ENCODE data around the gene ABR.
"Not testable (repeated sequence)": the region's sequence is repeated elsewhere in the genome, so short reads cannot be mapped to it uniquely, and the experiment has no call there.

ABR gene

DNA sequence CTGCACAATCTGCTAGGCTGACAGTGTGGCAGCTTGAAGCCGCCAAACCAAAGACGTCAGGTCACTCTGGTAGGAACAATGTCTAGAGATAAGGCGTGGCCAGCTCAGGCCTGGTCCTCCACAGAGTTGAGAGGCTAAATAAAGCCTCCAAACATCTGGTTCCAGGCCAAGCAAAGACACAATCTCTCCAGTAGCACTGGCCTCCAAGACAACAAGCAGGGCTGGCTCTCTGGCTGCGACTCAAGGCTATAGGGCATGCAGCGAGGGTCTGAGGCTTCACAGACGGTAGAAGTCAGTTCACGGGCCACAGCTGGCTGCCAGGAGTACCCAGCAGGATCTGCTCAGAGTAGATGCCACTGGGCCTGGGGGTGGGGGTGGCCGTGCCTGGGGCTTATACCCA is 75.6 kb downstream of the ABR start:
- Mint-ChIP-seq H3K27ac (no peak overlapping the region), H3K36me3 (peaks cover 5% of the 10 kb centered on the region), H3K4me1 (peaks cover 6% of the 10 kb centered on the region), H3K9me3 (no peaks in the 10 kb centered on the region), H3K4me3 (no peak overlapping the region), H3K27me3 (no peaks in the 10 kb centered on the region)
- ATAC-seq (ENCODE audit: low read depth) (no peak), DNase-seq (ENCODE audit: low spot score in 2 of 2) (no peak)

DNA sequence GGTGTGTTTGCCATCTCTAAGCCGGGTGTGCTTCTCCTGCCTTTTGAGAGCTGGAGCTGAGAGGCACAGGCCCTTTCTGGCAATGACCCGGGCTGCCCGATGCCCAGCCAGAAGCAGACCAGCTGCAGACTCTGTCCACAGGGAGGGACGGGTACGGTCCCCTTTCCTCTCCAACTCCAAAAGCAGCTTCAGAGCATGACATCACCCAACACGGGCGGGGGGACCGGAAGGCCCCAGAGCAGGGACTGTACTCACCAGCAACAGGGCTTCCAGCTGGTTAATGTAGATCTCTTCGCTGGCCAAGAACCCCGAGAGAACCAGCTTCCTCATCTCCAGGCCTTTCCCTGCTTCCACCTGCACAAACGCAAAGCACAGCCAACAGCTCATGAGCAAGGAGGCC is 79.4 kb downstream of the ABR start:
- H3K36me3 Mint-ChIP-seq = peaks cover 5% of the 10 kb centered on the region
- H3K4me3 Mint-ChIP-seq = no peak overlapping the region
- H3K4me1 Mint-ChIP-seq = peaks cover 7% of the 10 kb centered on the region
- no peak for ATAC-seq (ENCODE audit: low read depth)
- no peak overlapping the region for H3K27ac Mint-ChIP-seq
- no peaks in the 10 kb centered on the region for H3K27me3 Mint-ChIP-seq
- DNase-seq (ENCODE audit: low spot score in 2 of 2) = no peak
- no peaks in the 10 kb centered on the region for H3K9me3 Mint-ChIP-seq

DNA sequence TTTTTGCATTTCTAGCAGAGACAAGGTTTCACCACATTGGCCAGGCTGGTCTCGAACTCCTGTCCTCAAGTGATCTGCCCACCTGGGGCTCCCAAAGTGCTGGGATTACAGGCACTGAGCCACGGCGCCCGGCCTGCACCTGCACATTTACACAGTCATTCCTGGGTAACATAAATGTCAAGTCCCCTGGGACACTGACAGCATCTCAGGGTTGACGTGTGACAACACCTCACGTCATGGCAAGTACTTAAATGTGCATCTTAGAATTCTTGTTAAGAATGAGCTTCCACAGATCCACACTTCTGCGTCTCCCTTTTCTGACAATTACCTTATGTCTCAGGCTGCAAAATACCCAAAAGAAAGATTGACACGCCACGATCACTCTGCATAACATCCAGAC is 80.5 kb downstream of the ABR start:
- DNase-seq (ENCODE audit: low spot score in 2 of 2) = no peak
- no peak for ATAC-seq (ENCODE audit: low read depth)
- Mint-ChIP-seq H3K27ac (no peak overlapping the region), H3K36me3 (peaks cover 8% of the 10 kb centered on the region), H3K9me3 (no peaks in the 10 kb centered on the region), H3K4me3 (no peak overlapping the region), H3K27me3 (no peaks in the 10 kb centered on the region), H3K4me1 (peaks cover 9% of the 10 kb centered on the region)

DNA sequence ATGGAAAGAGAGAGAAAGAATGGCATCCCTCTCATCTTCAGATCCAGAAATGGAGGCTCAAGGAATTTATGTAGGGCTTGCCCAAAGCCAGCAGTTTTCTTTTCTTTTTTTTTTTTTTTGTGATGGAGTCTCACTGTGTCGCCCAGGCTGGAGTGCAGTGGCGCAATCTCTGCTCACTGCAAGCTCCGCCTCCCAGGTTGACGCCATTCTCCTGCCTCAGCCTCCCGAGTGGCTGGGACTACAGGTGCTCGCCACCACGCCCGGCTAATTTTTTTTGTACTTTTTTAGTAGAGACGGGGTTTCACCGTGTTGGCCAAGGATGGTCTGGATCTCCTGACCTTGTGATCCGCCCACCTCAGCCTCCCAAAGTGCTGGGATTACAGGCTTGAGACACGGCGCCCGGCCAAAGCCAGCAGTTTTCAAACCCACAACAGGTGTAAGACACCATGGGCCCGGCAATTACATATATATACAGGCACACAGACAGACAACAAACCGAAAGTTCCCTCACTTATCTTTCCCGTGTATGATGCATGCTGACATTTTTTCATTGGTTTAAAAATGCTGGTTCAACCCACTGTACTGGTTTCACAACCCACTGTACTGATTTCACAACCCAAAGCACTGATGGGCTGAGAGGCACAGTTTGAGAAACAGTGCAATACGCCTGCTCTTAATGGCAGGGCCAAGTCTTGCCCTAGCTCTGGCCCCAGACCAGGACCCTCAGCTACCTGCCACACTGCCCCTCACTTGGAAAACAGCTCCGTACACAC is 81.6 kb downstream of the ABR start:
- not testable (repeated sequence) for H3K36me3 Mint-ChIP-seq; H3K27ac Mint-ChIP-seq; DNase-seq (ENCODE audit: low spot score in 2 of 2); H3K4me3 Mint-ChIP-seq; H3K4me1 Mint-ChIP-seq; ATAC-seq (ENCODE audit: low read depth); H3K27me3 Mint-ChIP-seq; H3K9me3 Mint-ChIP-seq

DNA sequence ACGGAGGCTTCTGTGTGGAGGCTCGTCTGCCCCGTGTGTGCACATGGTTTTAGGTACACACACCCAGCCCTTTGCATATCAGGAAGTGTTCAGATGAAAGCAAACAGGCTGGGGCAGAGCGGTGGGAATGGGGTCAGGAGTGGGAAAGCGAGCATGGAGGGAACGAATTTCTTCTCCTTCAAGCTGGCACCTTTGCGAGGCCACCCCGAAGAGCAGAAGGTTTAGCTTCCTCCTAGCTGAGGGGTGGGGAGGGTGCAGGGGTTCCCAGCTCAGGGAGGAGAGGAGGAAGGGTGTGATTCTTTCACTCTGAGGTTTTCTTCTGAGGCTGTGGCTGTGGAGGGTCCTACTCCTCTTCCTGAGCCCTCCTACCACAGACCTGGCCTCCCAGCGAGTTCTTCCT is 83.6 kb downstream of the ABR start:
- no peak overlapping the region for H3K27ac Mint-ChIP-seq
- DNase-seq (ENCODE audit: low spot score in 2 of 2) = no peak
- peaks cover 9% of the 10 kb centered on the region for H3K36me3 Mint-ChIP-seq
- no peaks in the 10 kb centered on the region for H3K27me3 Mint-ChIP-seq
- H3K4me1 Mint-ChIP-seq = peaks cover 9% of the 10 kb centered on the region
- no peaks in the 10 kb centered on the region for H3K9me3 Mint-ChIP-seq
- H3K4me3 Mint-ChIP-seq = no peak overlapping the region
- no peak for ATAC-seq (ENCODE audit: low read depth)

DNA sequence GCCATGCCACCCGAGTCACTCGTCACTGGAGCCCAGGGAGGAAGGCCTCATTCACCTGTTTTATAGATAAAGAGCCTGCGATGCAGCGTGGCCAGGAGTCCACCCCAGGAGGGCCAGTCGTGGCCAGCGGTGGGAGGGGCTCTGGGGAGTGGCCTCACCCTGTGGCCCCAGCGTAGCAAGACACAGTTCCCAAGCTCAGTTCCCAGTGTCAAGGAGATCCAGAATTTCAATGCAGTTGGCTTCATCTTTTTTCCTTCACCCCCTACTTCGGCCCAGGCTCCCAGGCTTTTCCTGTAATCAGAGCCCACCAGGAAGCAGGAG is 84.0 kb downstream of the ABR start:
- Mint-ChIP-seq H3K27me3 (no peaks in the 10 kb centered on the region), H3K9me3 (no peaks in the 10 kb centered on the region), H3K27ac (no peak overlapping the region), H3K4me3 (no peak overlapping the region), H3K36me3 (peaks cover 8% of the 10 kb centered on the region), H3K4me1 (peaks cover 9% of the 10 kb centered on the region)
- ATAC-seq (ENCODE audit: low read depth) (no peak), DNase-seq (ENCODE audit: low spot score in 2 of 2) (no peak)

- Mint-ChIP-seq H3K36me3 (peaks cover 11% of the 10 kb centered on the region), H3K27ac (no peak overlapping the region), H3K4me3 (no peak overlapping the region), H3K4me1 (peaks cover 9% of the 10 kb centered on the region), H3K27me3 (no peaks in the 10 kb centered on the region), H3K9me3 (no peaks in the 10 kb centered on the region)
- DNase-seq (ENCODE audit: low spot score in 2 of 2) (no peak), ATAC-seq (ENCODE audit: low read depth) (no peak)
These were observed 84.5 kb downstream of the ABR start for GRCh38 chr17:1095090-1095852.

DNA sequence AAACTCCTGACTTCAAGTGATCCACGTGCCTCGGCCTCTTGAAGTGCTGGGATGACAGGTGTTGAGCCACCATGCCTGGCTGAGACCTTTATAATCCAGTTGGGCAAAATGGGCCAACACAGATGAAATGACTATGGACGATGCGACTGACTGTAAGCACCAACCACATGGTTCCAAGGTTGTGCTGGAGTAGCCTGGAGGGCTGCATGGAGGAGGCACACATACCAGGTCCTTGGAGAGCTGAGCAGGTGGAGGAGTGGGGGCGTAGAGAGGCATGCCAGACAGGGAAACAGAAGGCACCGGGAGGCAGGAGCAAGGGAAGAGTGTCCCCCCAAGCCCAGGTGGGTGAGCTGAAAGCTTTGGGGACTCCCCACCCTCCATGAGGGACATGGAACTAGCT is 85.2 kb downstream of the ABR start:
- peaks cover 9% of the 10 kb centered on the region for H3K4me1 Mint-ChIP-seq
- no peak overlapping the region for H3K4me3 Mint-ChIP-seq
- H3K9me3 Mint-ChIP-seq = no peaks in the 10 kb centered on the region
- peaks cover 14% of the 10 kb centered on the region for H3K36me3 Mint-ChIP-seq
- ATAC-seq (ENCODE audit: low read depth) = no peak
- peak overlapping the region; percentile 41 for H3K27ac Mint-ChIP-seq
- H3K27me3 Mint-ChIP-seq = no peaks in the 10 kb centered on the region
- no peak for DNase-seq (ENCODE audit: low spot score in 2 of 2)

- ATAC-seq (ENCODE audit: low read depth) (no peak), DNase-seq (ENCODE audit: low spot score in 2 of 2) (no peak)
- Mint-ChIP-seq H3K27ac (no peak overlapping the region), H3K36me3 (peaks cover 12% of the 10 kb centered on the region), H3K27me3 (no peaks in the 10 kb centered on the region), H3K4me1 (peaks cover 2% of the 10 kb centered on the region), H3K4me3 (no peak overlapping the region), H3K9me3 (no peaks in the 10 kb centered on the region)
These were observed 87.9 kb downstream of the ABR start for GRCh38 chr17:1091900-1092299.

DNA sequence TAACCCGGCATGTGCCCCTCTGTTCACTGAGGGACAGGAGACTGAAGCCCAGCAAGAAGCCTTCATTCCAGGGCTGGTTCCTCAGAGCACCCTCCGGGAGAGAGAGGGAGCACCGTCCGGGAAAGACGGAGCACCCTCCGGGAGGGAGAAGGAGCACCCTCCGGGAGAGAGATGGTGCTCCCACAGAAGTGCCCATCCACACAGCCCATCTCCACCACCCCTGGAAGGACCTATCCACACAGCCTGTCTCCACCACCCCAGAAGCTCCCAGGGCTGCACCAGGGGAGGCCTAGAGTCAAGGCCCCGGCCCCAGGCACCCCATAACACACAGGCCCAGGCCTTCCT is 88.6 kb downstream of the ABR start:
- Mint-ChIP-seq H3K27me3 (no peaks in the 10 kb centered on the region), H3K9me3 (no peaks in the 10 kb centered on the region), H3K27ac (no peak overlapping the region), H3K4me3 (no peak overlapping the region), H3K4me1 (peaks cover 2% of the 10 kb centered on the region), H3K36me3 (peaks cover 12% of the 10 kb centered on the region)
- no peak for DNase-seq (ENCODE audit: low spot score in 2 of 2)
- ATAC-seq (ENCODE audit: low read depth) = no peak

DNA sequence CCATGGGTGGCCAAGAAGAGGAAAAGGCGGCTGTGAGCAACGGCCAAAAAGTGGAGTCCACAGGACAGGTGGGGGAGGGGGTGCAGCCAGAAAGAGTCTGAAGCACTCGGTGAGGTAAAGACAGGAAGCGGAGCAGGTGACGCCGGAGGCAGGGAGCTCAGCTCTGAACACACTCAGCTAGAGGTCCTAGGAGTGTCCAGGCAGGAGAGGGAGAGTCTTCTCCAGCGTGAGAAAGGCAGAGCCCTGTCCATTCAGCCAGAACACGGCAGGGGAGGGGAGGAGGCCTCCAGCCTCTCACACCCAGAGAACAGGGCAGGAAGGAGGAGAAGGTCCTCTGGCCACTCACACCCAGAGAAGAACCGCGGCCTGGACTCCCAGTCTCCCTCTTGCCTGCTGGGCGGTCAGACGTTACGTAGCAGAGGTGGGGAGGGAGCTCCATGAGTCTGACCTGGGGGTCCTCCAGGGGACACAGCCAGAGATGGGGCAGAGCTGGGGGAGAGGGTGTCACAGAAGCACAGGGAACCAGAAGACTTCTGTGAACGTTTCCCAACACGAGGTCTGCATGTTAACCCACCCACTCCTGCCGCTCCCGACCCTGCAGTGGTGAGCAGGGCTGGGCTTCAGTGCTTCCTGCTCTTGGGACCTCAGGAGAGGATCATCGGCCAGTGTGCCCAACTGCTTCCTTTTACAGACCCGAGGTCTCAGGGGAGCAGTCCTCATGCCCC is 89.2 kb downstream of the ABR start:
- Mint-ChIP-seq H3K9me3 (no peaks in the 10 kb centered on the region), H3K36me3 (peaks cover 12% of the 10 kb centered on the region), H3K27me3 (no peaks in the 10 kb centered on the region), H3K4me1 (peaks cover 2% of the 10 kb centered on the region), H3K27ac (no peak overlapping the region), H3K4me3 (no peak overlapping the region)
- ATAC-seq (ENCODE audit: low read depth) = no peak
- DNase-seq (ENCODE audit: low spot score in 2 of 2) = no peak

- DNase-seq (ENCODE audit: low spot score in 2 of 2) = no peak
- Mint-ChIP-seq H3K4me3 (no peak overlapping the region), H3K27me3 (no peaks in the 10 kb centered on the region), H3K4me1 (peaks cover 2% of the 10 kb centered on the region), H3K36me3 (peaks cover 12% of the 10 kb centered on the region), H3K27ac (no peak overlapping the region), H3K9me3 (no peaks in the 10 kb centered on the region)
- no peak for ATAC-seq (ENCODE audit: low read depth)
These were observed 89.9 kb downstream of the ABR start for GRCh38 chr17:1089915-1090314.

- H3K4me3 Mint-ChIP-seq = no peak overlapping the region
- no peaks in the 10 kb centered on the region for H3K4me1 Mint-ChIP-seq
- H3K9me3 Mint-ChIP-seq = no peaks in the 10 kb centered on the region
- H3K36me3 Mint-ChIP-seq = peaks cover 11% of the 10 kb centered on the region
- H3K27me3 Mint-ChIP-seq = no peaks in the 10 kb centered on the region
- no peak overlapping the region for H3K27ac Mint-ChIP-seq
- DNase-seq (ENCODE audit: low spot score in 2 of 2) (no peak), ATAC-seq (ENCODE audit: low read depth) (no peak)
These were observed 92.2 kb downstream of the ABR start for GRCh38 chr17:1087381-1088241.
